HG02938 (cell line): ENCODE data around the gene RAX.

Experiments
- ATAC-seq: cut with Tn5 transposase; IDR thresholded peaks from one replicate; pipeline ENCODE4 v1.9.1; 2021; ENCODE audit warnings: mild to moderate bottlenecking, moderate library complexity; ENCODE audit not compliant: unreplicated experiment

Gene RAX

DNA sequence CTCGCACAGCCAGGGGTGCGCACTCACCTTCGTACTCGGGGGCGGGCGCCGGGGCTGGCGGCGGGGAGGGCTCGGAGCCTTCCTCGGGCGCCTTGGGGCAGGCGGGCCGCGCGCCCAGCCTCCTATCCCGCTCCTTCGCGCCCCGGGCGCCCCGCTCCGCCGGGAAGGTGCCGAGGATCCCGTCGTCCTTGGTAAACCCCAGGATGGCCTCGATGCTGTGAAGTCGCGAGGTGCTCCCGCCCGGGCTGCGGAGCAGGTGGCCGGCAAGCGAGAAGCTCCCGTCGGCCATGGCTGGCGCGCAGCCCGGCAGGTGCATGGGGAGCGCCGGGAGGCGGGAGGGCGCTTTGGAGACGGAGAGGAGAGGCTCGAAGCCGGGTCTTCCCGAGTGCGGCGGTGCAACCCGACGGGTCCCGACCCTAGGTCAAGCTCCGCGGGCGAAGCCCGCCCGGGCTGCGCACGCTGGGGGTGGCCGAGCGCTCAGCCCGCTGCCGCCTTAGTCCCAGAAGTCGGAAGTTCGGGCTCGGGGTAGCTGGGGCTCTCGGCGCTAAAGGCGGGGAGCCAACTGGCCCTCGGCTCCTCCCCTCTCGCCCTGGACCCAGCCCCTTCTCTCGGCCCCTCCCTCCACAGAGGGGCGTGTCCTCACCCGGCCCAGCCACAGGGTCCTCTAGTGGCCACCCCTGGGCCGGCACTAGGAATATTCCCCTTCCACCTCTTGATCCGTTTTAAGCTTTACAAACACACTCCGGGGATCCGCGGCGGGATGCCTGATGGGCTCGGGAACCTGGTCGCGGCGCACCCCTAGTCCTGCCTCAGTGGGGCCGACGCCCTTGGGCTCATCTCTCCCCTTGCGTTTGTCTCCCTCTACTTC is at the start of gene RAX:
Gene RAX, minus strand, starts transcription at position 564 of the 868 bp plus-strand sequence. Its CDS starts 248 bp downstream, at position 316.
- no peak for ATAC-seq

GRCh38 chr18:59318460-59319050 is 45.3 kb upstream of the RAX start, which contains the start of gene CPLX4:
TSS of gene CPLX4 (minus strand) at chr18:59318649. CDS start at chr18:59318462, 187 bp downstream.
- ATAC-seq: no peak

GRCh38 chr18:59311631-59312030 is 38.4 kb upstream of the RAX start:
- no peak for ATAC-seq

DNA sequence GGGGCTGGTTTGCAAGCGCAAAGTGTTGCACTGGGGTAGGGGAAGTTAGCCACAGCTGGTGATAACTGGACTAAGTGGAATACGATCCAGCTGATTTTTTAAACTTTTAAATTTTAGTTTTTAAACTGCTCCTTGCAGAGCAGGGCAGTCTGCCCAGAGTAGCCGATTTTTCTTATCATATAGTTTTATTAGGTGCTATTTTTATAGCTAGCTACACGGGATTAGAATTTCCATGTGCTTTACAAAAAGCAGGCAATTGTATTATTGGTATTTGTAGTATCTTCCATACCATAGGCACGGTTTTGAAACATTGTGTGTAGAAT is 35.6 kb upstream of the RAX start:
- no peak for ATAC-seq

DNA sequence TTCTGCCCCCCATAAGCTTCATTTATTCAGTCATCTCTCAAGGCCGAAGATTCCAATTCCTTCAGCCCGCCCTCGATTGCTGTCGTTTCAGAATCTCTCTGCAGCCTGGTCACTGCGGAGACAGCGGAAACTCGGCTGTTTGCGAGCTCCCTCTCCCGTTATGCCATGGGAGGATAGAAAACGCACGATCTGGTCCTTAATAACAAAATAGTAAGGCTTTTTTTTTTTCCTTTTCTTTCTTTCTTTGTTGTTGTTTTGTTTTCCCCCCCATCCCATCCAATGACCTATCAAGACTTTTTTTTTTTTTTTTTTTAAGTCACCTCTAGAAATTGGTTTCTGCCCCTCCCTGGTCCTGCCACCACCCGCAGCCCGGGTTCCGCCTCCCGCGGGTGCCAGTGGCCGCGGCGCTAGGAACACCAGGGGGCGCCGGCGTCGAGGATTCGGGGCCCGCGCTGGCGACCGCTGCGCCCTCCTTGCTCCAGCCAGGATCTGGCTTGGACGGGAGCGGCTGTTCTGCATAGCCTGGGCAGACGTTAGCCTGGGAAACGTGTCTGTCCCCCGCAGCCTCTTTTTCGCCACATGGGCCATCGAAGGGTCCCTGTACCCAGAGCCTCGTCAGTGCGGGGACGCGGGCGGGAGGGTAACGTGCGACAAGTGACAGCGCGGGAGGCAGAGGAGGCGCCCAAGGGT is 35.1 kb upstream of the RAX start:
- peak; percentile 81 for ATAC-seq

- ATAC-seq: no peak
Observed at GRCh38 chr18:59306640-59307039, 33.4 kb upstream of the RAX start.

GRCh38 chr18:59305295-59305694 is 32.0 kb upstream of the RAX start:
- ATAC-seq: no peak

- no peak for ATAC-seq
Observed at GRCh38 chr18:59303656-59304195, 30.5 kb upstream of the RAX start.

- ATAC-seq: no peak
Observed at GRCh38 chr18:59303006-59303405, 29.8 kb upstream of the RAX start.

- ATAC-seq: no peak
Observed at GRCh38 chr18:59301929-59302328, 28.7 kb upstream of the RAX start.

- ATAC-seq: no peak
Observed at GRCh38 chr18:59300676-59301285, 27.5 kb upstream of the RAX start.

DNA sequence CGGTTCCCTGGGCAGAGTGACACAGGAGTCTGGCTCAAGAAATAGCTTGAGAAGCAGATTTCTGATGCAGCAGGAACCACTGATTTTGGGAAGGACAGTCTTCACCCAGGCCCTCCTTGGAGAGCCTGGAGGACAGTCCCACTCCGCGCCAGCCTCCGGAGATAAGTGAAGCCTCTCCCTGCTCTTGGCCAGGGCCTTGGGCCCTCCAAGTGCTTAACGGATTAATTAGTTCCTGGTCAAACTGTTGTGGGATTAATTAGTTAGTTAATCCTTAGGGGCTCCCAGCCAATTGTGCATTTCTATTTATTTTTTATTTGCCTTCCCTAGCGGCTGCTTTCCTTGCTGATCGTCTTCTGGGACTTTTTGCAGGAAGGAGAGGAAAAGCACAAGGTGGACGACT is 25.6 kb upstream of the RAX start:
- ATAC-seq: no peak

DNA sequence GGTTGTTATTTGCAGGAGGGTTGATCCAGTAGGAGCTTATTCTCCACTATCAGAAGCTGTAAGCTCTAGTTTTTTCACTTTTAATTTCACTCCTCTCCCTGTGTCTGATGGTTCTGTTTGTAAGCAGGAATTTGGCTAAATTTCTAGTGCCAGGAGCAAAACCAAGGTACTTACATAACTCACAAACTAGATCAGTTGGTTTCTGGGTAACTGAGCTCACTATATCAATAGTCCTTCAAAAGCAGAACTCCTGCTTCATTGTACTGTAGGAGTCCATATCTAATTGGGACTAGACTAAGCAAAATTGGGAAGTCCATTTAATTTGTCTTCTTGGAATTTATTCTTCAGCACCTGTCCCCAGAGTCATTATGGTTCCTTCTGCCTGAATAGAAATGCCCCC is 20.1 kb upstream of the RAX start:
- no peak for ATAC-seq

- no peak for ATAC-seq
Observed at GRCh38 chr18:59286341-59286740, 13.1 kb upstream of the RAX start.

DNA sequence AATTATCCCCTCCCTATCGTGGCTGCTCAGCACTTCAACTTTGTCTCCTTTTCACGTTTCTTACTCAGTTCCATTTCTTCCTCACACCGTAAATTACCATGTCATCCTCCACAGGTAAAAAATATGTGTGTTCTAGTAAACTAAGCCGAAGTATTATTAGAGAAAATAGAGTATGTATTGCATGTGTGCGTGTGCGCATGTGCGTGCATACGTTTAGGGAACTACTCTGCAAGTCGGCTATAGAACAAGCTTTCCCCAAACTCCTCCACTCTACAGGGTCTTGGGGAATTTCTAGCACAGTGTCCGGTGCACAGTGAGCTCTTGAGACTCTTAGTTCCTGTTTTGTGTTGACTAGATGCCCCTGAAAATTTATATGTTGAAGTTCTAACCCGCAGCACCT is 9.1 kb upstream of the RAX start:
- no peak for ATAC-seq

- no peak for ATAC-seq
Observed at GRCh38 chr18:59279722-59280121, 6.5 kb upstream of the RAX start.

DNA sequence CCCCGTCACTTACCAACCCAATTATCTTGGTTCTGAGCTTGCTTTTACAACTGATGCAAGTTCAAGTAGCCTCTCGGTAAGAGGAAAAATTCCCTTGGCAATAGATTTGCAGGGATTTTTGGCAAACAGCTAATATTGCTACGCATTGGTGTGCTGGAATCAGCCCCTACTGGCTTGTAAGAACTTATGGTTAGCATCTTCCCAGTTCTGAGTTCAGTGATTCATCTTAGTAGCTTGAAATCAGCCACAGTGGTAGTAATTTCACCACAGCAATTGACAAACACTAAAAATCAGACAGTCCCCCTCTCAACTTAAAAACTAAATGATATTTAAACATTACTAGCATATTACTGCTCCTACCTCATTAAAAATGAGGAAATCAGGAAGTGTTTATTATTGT is 5.9 kb upstream of the RAX start:
- no peak for ATAC-seq

DNA sequence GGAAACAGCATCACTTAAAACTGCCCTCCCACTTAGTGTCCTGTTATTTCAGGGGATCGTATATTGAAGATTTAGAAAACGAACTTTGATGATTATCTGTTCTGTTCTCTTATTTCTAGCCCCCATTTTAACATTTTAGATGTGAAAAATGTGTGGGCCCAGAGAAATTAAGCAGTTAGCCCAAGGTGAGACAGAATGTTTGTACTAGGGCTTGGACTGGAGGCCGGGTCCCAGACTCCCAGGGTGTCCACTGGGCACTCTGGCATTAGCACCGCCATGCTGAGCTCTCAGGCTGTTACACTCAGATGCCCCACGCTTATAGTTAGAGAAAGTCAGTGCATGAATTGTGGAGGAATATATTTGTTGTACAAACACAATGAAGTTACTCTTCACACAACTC is 5.5 kb upstream of the RAX start:
- ATAC-seq: no peak

DNA sequence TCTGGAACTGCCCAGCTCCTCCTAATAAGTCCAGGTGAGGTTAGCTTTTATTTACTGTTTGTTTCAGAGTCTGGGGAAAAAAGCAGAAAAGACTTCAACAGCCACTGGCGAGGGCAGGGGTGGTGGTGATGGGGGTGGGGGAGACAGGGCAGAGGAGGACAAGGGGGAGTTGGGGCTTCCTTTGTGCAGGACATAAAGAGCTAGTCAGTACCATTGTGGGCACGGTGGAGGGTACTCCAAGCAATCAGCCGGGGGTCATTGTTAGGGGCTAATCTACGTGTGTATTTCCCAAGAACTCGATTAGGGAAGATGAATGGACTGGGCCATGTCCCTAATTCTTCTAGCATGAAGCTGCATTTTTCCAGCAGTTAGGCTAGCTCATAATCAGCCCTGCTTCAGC is 2.8 kb upstream of the RAX start:
- ATAC-seq: no peak

DNA sequence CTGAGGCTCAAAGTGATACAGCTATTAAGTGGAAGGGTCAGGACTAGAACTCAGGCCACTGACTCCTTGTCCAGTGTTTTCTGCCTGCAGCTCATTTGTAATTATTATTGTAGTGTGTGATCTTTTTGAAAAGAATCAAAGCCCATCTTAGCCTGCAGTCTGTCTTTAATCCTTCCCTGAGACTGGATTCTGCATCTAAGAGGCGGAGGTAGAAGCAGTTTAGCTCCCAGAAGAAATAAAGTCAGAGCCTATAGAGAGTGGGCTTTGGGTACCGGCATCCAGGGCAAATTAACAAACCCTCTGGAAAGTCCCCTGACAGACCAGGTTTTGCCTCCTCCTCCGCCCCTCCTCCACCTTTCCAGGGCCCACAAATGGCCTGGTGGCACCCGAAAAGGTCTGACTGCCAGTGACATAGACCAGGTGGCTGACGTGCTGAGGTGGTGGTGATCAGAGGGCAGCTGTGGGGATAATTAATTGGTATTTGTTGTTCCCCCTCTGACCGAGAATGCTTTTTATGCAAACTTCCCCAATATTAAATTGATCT is 2.2 kb upstream of the RAX start:
- ATAC-seq: no peak

GRCh38 chr18:59274533-59274928 is 1.3 kb upstream of the RAX start:
- ATAC-seq: no peak
